Gastrocnemius medialis (tissue), 4 donors: ENCODE measurements around the gene PGLYRP3. TPM values are rescaled to one million over a fixed set of nuclear protein-coding genes. Genes with fewer than 3 reads are reported as not detected.

ENCODE experiments used
- ATAC-seq, 2 donors: fragments of 150-250 bp; one replicate each; pipeline ENCODE4 v1.9.1; 2016
- DNase-seq, 2 donors: peaks; one replicate each; pipeline ENCODE4 v3.0.0-alpha.2; 2019
- H3K27ac ChIP-seq, 4 donors: fragments of 200-600 bp; sonication (generic); 1 replicate in 1 of 4; 2 replicates in 3 of 4; pipeline ENCODE4 v1.5.1; 2016 to 2018; ENCODE audit warnings: mild to moderate bottlenecking in 2 of 4, moderate library complexity in 1 of 4
- H3K27me3 ChIP-seq, 3 donors: fragments of 200-600 bp; sonication (generic) in 2 of 3; 1 replicate in 1 of 3; 2 replicates in 2 of 3; pipeline versions ENCODE4 v1.5.1 to v1.6.0; 2016 to 2019; ENCODE audit warnings: mild to moderate bottlenecking in 1 of 3, moderate library complexity in 1 of 3
- H3K36me3 ChIP-seq, 2 donors: fragments of 200-600 bp; sonication (generic) in 1 of 2; one replicate each; pipeline ENCODE4 v1.5.1; 2017 to 2018
- H3K4me1 ChIP-seq, 2 donors: fragments of 200-600 bp; sonication (generic) in 1 of 2; one replicate each; pipeline ENCODE4 v1.5.1; 2016 to 2017; ENCODE audit warnings: mild to moderate bottlenecking in 2 of 2
- H3K4me3 ChIP-seq, 4 donors: fragments of 200-600 bp; sonication (generic) in 3 of 4; 1 replicate in 1 of 4; 2 replicates in 3 of 4; pipeline ENCODE4 v1.5.1; 2016 to 2019; ENCODE audit warnings: mild to moderate bottlenecking in 2 of 4
- H3K9me3 ChIP-seq, 3 donors: fragments of 200-600 bp; sonication (generic) in 2 of 3; 1 replicate in 1 of 3; 2 replicates in 2 of 3; pipeline ENCODE4 v1.5.1; 2016 to 2019
- POLR2A ChIP-seq, 2 donors: fragments of 450-650 bp; IDR thresholded peaks; one replicate each; pipeline ENCODE4 v1.6.1; 2017; ENCODE audit warnings: antibody characterized with exemption in 2 of 2, mild to moderate bottlenecking in 2 of 2, moderate library complexity in 2 of 2
- in situ Hi-C, 4 donors: fragments of 200-750 bp; cut with MboI; loops; one replicate each; pipeline versions ENCODE4 v1.15.0 to v1.8.0; 2017; ENCODE audit warnings: low sequenced_read_pairs in 4 of 4
- intact Hi-C: fragments of 100-400 bp; cut with DNase I; formaldehyde crosslinking; loops from one replicate; pipeline ENCODE4 v1.15.1; 2023; ENCODE audit warnings: low total_unique reads
- total RNA-seq, 4 donors: library from RNA; depleted of rRNA; stranded (reverse); fragments of >200 nt; gene quantifications; one replicate each; pipeline versions ENCODE4 v1.1.0 to v1.2.3, GENCODE V29; 2016
- TF ChIP-seq, protein P1 (sequence below), 5 experiments: fragments of 450-650 bp in 3 of 5; fragments of 200-600 bp in 2 of 5; sonication (generic) in 2 of 5; IDR thresholded peaks in 4 of 5; conservative IDR thresholded peaks in 1 of 5; 1 replicate in 4 of 5; 2 replicates in 1 of 5; pipeline ENCODE4 v1.5.1; 2016 to 2019; ENCODE audit warnings: antibody characterized with exemption in 5 of 5, mild to moderate bottlenecking in 3 of 5, moderate library complexity in 3 of 5

PGLYRP3 gene
- total RNA-seq, 4 donors from 2014 or later = not detected

DNA sequence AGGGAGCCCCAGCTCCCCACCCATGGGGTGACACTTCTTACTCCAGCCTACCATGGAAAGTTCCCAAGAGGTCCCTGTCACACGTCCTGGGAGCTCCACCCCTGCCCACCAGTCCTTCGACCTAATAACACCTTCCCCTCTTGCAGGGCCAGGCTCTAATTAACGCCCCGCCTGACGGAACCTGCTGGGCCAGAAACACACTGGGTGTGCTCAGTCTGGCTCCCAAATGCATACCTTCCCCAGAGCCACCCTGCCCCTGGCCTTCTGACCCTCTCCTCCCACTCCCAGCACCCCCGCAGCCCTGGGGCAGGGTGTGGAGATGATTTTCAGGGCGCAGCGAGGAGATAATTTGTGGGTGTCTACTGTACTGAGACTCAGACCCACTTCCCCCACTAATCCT is 20.6 kb downstream of the PGLYRP3 start:
- peaks cover 0 to 10% (median 0%) of the 10 kb centered on the region in 3 donors for H3K27me3 ChIP-seq
- no peak for ATAC-seq

DNA sequence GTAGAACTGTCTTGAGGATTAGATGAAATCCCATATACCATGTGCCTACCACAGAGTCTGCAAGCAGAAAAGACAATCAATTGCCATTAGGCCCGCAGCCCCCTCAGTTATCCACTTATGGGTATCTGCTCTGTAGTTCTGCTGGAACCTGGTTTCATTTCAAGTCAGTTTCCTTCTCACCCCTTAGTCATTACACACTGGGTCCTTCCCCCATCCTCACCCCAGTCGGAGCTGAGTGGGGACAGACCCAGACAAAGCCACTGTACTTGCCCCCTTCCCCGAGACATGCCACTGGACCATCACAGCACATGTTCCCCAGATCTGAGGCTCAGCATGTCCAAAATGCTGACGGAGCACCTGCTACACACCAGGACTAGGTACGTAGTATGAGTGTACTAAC is 21.2 kb downstream of the PGLYRP3 start:
- H3K27me3 ChIP-seq = peaks cover 0 to 7% (median 0%) of the 10 kb centered on the region in 3 donors
- no peaks in the 10 kb centered on the region for H3K36me3 ChIP-seq
- H3K4me1 ChIP-seq = no peaks in the 10 kb centered on the region
- TF ChIP-seq, protein P1, sequence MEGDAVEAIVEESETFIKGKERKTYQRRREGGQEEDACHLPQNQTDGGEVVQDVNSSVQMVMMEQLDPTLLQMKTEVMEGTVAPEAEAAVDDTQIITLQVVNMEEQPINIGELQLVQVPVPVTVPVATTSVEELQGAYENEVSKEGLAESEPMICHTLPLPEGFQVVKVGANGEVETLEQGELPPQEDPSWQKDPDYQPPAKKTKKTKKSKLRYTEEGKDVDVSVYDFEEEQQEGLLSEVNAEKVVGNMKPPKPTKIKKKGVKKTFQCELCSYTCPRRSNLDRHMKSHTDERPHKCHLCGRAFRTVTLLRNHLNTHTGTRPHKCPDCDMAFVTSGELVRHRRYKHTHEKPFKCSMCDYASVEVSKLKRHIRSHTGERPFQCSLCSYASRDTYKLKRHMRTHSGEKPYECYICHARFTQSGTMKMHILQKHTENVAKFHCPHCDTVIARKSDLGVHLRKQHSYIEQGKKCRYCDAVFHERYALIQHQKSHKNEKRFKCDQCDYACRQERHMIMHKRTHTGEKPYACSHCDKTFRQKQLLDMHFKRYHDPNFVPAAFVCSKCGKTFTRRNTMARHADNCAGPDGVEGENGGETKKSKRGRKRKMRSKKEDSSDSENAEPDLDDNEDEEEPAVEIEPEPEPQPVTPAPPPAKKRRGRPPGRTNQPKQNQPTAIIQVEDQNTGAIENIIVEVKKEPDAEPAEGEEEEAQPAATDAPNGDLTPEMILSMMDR (IDR thresholded peaks at IDR 0.05 in 4 of 5, conservative IDR thresholded peaks at IDR 0.05 in 1 of 5) = no peak
- no peak for TF ChIP-seq POLR2A (IDR thresholded peaks at IDR 0.05)
- no peaks in the 10 kb centered on the region for H3K9me3 ChIP-seq
- DNase-seq (no peak), ATAC-seq (no peak)
- in situ Hi-C loops (no loop called here), intact Hi-C loops (no loop called here)
- H3K27ac ChIP-seq = no peak overlapping the region
- H3K4me3 ChIP-seq = no peak overlapping the region

More for the DNA sequence above, 20.6 kb downstream of the PGLYRP3 start:
- in situ Hi-C loops (no loop called here), intact Hi-C loops (no loop called here)
- Histone ChIP-seq H3K36me3 (no peaks in the 10 kb centered on the region), H3K4me1 (no peaks in the 10 kb centered on the region), H3K9me3 (no peaks in the 10 kb centered on the region), H3K27ac (no peak overlapping the region), H3K4me3 (no peak overlapping the region)
- DNase-seq = no peak
- no peak for TF ChIP-seq POLR2A (IDR thresholded peaks at IDR 0.05)
- TF ChIP-seq, protein P1 (IDR thresholded peaks at IDR 0.05 in 4 of 5, conservative IDR thresholded peaks at IDR 0.05 in 1 of 5) = no peak

DNA sequence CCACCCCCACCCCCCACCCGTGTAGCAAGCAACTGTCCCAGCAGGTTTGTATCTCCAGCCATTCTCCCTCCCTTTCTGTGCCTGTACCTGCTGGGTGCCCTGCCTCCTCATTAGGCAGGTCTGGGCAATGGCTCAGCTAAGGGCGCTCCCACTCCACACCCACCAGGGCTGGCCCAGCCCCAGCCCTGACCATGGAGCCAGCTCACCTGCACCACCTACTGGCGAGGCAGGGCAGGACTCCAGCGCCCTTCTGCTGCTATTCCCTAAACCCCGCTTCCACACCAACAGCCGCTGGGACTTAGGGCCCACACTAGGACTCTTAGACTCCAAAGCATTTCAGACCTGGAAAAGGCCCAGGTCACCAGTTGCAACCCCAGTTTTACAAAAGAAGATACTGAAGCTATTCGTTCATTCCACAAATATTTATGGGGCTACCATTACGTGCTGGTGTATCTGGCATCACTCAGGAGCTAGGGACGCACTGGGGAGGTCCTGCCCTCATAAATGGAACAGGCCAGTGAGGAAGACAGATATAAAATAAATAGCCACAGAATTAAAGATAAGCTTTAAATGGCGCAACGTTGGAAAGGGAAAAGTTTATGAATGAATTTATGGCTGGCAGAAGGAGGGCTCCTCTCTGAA is 24.0 kb downstream of the PGLYRP3 start:
- ATAC-seq (no peak), DNase-seq (no peak)
- Histone ChIP-seq H3K36me3 (no peaks in the 10 kb centered on the region), H3K27ac (no peak overlapping the region), H3K27me3 (peaks cover 0 to 4% (median 0%) of the 10 kb centered on the region in 3 donors), H3K4me3 (no peak overlapping the region), H3K9me3 (no peaks in the 10 kb centered on the region), H3K4me1 (no peaks in the 10 kb centered on the region)
- TF ChIP-seq, protein P1 (IDR thresholded peaks at IDR 0.05 in 4 of 5, conservative IDR thresholded peaks at IDR 0.05 in 1 of 5) = no peak
- TF ChIP-seq POLR2A (IDR thresholded peaks at IDR 0.05) = no peak
- intact Hi-C loops = no loop called here
- in situ Hi-C loops = no loop called here

DNA sequence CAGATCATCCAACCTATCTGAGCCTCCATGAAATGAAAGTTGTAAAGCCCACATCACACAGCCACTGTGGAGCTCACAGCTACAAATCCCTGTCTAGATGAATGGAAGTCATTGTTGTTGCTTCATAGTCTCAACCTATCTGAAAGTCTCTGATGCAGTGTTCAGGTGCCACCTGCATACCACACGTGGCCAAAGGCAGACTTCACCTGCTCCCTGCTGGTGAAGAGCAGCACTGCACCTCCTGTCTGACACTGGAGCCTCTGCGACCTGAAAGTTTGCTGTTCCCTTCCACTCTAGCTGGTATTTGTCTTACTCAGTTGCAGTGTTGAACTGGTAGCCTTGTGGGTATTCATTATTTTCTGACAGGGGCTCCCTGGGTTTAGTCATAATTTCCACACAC is 34.9 kb downstream of the PGLYRP3 start:
- intact Hi-C loops (no loop called here), in situ Hi-C loops (no loop called here)
- Histone ChIP-seq H3K27me3 (no peaks in the 10 kb centered on the region), H3K4me1 (no peaks in the 10 kb centered on the region), H3K9me3 (no peaks in the 10 kb centered on the region), H3K27ac (no peak overlapping the region), H3K36me3 (no peaks in the 10 kb centered on the region), H3K4me3 (no peak overlapping the region)
- DNase-seq (no peak), ATAC-seq (no peak)
- no peak for TF ChIP-seq POLR2A (IDR thresholded peaks at IDR 0.05)
- TF ChIP-seq, protein P1 (IDR thresholded peaks at IDR 0.05 in 4 of 5, conservative IDR thresholded peaks at IDR 0.05 in 1 of 5) = no peak

DNA sequence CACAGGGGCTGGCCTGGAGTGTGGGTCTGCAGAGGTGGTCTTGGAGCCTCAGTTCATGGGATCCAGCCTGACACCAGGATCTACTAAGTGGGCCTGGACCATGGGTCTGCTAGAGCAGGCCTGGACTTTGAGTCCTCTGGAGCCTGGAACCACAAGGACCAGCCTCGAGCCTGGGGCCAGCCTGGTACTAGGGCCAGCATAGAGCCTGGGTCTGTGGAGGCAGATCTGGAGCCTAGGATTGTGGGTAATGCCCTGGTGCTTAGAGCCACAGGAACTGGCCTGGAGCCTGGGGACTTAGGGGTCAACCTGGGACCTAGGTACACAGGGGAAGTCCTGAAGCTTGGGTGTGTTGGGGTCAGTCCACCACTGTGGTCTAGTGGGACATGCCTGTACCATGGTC is 40.6 kb downstream of the PGLYRP3 start:
- no peak for TF ChIP-seq POLR2A (IDR thresholded peaks at IDR 0.05)
- TF ChIP-seq, protein P1 (IDR thresholded peaks at IDR 0.05 in 4 of 5, conservative IDR thresholded peaks at IDR 0.05 in 1 of 5) = no peak
- H3K27ac ChIP-seq = no peak overlapping the region
- no peaks in the 10 kb centered on the region for H3K9me3 ChIP-seq
- no peaks in the 10 kb centered on the region for H3K36me3 ChIP-seq
- H3K4me3 ChIP-seq = no peak overlapping the region
- no peak for ATAC-seq
- no peaks in the 10 kb centered on the region for H3K4me1 ChIP-seq
- intact Hi-C loops (no loop called here), in situ Hi-C loops (no loop called here)
- no peak for DNase-seq
- H3K27me3 ChIP-seq = peaks cover 0 to 2% (median 0%) of the 10 kb centered on the region in 3 donors
